GM06990 (cell line): Measurements from ENCODE around the gene MED9.
"Not testable (repeated sequence)": the region's sequence is repeated elsewhere in the genome, so short reads cannot be mapped to it uniquely, and the experiment has no call there.

Experiments
- DNase-seq: peaks from one replicate; pipeline ENCODE4 v3.0.0-alpha.2; 2011; ENCODE audit not compliant: insufficient read length; ENCODE audit errors: extremely low read depth
- H3K27me3 ChIP-seq: replicated peaks from 2 replicates; pipeline ENCODE4 v1.6.0; 2011; ENCODE audit warnings: low read length; ENCODE audit not compliant: control insufficient read depth, insufficient read depth
- H3K36me3 ChIP-seq: 2 replicates; pipeline ENCODE4 v1.5.1; 2011; ENCODE audit warnings: low read length; ENCODE audit not compliant: control insufficient read depth, insufficient read depth
- H3K4me3 ChIP-seq: replicated peaks from 2 replicates; pipeline ENCODE4 v1.5.1; 2011; ENCODE audit warnings: low read depth, mild to moderate bottlenecking, control low read depth, low read length
- CTCF ChIP-seq: IDR thresholded peaks from 2 replicates; pipeline ENCODE4 v1.5.1; 2011; ENCODE audit warnings: low read length, control low read depth, mild to moderate bottlenecking, inconsistent platforms; ENCODE audit not compliant: insufficient read depth, poor library complexity, severe bottlenecking

The MED9 gene

GRCh38 chr17:17456251-17456650 lies 20.5 kb upstream of the MED9 start:
- H3K27me3 ChIP-seq: no peaks in the 10 kb centered on the region; the same call in 1 of the 2 replicates
- no peak for DNase-seq
- TF ChIP-seq CTCF: no peak
- H3K4me3 ChIP-seq: no peak overlapping the region
- H3K36me3 ChIP-seq: no peaks in the 10 kb centered on the region

- Histone ChIP-seq H3K36me3 (no peaks in the 10 kb centered on the region), H3K27me3 (no peaks in the 10 kb centered on the region), H3K4me3 (no peak overlapping the region)
- no peak for DNase-seq
- no peak for TF ChIP-seq CTCF
Observed at GRCh38 chr17:17457680-17458079, 19.1 kb upstream of the MED9 start.

- no peak overlapping the region for H3K4me3 ChIP-seq
- no peaks in the 10 kb centered on the region; the same call in 1 of the 2 replicates for H3K27me3 ChIP-seq
- TF ChIP-seq CTCF: no peak
- DNase-seq: no peak
- H3K36me3 ChIP-seq: no peaks in the 10 kb centered on the region
Observed at GRCh38 chr17:17460038-17460437, 16.8 kb upstream of the MED9 start.

- H3K36me3 ChIP-seq: no peaks in the 10 kb centered on the region
- no peak for TF ChIP-seq CTCF
- DNase-seq: no peak
- no peaks in the 10 kb centered on the region; the same call in 1 of the 2 replicates for H3K27me3 ChIP-seq
- no peak overlapping the region for H3K4me3 ChIP-seq
Observed at GRCh38 chr17:17462048-17462824, 14.6 kb upstream of the MED9 start.

- H3K27me3 ChIP-seq: no peaks in the 10 kb centered on the region; the same call in 1 of the 2 replicates
- TF ChIP-seq CTCF: no peak
- H3K36me3 ChIP-seq: no peaks in the 10 kb centered on the region
- DNase-seq: no peak
- no peak overlapping the region for H3K4me3 ChIP-seq
Observed at GRCh38 chr17:17463821-17464220, 13.0 kb upstream of the MED9 start.

- DNase-seq, H3K27me3 ChIP-seq: not testable (repeated sequence)
Observed at GRCh38 chr17:17465878-17466277, 10.9 kb upstream of the MED9 start.

More at GRCh38 chr17:17465878-17466277, 10.9 kb upstream of the MED9 start:
- not testable (repeated sequence) for H3K4me3 ChIP-seq, H3K36me3 ChIP-seq
